ENCODE results near the gene SOBP.

DNA sequence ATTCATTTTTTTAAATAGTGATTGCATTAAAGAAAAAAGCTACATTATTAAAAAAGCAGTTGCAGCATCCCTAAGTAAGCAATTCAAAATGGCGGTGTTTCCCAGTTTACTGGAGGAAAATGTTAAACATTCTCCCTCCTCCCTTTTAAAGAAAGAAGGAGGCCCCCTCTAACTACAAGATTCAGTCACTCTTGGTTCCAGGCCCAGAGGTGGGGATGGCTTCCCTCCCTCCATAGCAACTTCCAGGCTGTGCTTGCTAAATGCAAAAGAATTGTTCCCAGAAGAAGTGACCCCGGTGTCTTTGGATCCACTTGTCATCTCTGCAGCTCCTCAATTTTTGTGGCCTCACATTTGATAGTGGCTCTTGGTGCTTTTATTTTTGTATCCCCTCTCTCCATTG is 165.9 kb downstream of the SOBP start:
- TF ChIP-seq, protein P1, sequence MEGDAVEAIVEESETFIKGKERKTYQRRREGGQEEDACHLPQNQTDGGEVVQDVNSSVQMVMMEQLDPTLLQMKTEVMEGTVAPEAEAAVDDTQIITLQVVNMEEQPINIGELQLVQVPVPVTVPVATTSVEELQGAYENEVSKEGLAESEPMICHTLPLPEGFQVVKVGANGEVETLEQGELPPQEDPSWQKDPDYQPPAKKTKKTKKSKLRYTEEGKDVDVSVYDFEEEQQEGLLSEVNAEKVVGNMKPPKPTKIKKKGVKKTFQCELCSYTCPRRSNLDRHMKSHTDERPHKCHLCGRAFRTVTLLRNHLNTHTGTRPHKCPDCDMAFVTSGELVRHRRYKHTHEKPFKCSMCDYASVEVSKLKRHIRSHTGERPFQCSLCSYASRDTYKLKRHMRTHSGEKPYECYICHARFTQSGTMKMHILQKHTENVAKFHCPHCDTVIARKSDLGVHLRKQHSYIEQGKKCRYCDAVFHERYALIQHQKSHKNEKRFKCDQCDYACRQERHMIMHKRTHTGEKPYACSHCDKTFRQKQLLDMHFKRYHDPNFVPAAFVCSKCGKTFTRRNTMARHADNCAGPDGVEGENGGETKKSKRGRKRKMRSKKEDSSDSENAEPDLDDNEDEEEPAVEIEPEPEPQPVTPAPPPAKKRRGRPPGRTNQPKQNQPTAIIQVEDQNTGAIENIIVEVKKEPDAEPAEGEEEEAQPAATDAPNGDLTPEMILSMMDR (IDR thresholded peaks at IDR 0.05) = no peak
- TF ChIP-seq EZH2 (IDR thresholded peaks at IDR 0.05; ENCODE audit: borderline replicate concordance, insufficient read depth, low read depth, low read length, poor library complexity, severe bottlenecking) = no peak
